ENCODE measurements around the gene HDAC9.

DNA sequence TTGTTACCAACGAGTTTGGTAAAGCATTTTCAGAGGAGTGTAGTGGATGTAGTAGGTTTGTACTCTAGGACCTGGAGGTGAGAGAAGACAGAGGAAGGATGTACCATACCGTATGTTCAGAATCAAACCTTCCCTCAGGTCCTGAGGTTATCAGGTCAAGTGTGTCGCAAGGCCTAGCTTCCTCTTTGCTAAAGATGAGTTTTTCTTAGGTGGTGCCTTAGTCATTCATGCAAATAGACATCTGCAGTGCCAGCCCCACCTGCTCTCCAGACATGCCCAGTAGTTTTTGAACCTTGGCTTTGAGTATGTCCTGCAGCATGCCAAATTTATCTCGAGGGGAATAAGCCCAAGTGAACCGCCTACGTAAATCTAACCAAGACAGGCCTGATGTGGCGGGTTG, 71.3 kb downstream of the HDAC9 start:
- TF ChIP-seq CTCF (IDR thresholded peaks at IDR 0.05) (no peak), POLR2A (IDR thresholded peaks at IDR 0.05) (no peak)

All from adrenal gland (tissue), 5 donors.